ENCODE measurements around the gene TRAF2.

TRAF2 gene

DNA sequence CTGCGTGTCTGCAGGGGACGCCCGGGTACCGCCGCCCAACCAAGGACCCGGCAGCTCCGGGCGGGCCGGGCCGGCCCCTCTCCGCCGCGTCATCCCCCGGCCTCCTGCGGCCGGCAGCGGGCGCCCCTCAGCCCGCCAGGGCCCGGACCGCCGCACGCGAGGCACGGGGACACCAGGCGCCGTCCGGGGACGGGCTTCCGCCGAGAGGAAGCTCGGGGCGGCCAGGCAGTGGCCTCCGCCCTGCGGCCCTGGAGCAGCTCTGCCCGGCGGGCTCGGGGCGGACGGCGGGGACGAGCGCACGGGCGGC is 57.8 kb downstream of the TRAF2 start:
- H3K4me3 ChIP-seq (ENCODE audit: low read depth in 1 of 2, low read length in 2 of 2), result peak overlapping the region; percentile 85 to 90
- H3K27ac ChIP-seq (ENCODE audit: low read depth, low read length), result peak overlapping the region; percentile 81
- peaks cover 28 to 41% of the 10 kb centered on the region in 2 donors for H3K36me3 ChIP-seq (ENCODE audit: control insufficient read depth in 1 of 2, insufficient read depth in 2 of 2, low read length in 2 of 2)
- peaks cover 9 to 31% of the 10 kb centered on the region in 2 donors for H3K4me1 ChIP-seq (ENCODE audit: control insufficient read depth in 1 of 2, insufficient read depth in 2 of 2, low read length in 2 of 2)
- no peaks in the 10 kb centered on the region for H3K9me3 ChIP-seq (ENCODE audit: control insufficient read depth in 1 of 2, low read length in 2 of 2)
- no peaks in the 10 kb centered on the region for H3K27me3 ChIP-seq (ENCODE audit: control insufficient read depth in 1 of 2, insufficient read depth in 2 of 2, low read length in 2 of 2)
- H3K9ac ChIP-seq (ENCODE audit: low read depth in 1 of 2, low read length in 2 of 2), result peak overlapping the region; percentile 82 to 88

GRCh38 chr9:136944519-136945332 is 58.4 kb downstream of the TRAF2 start, which contains the start of the genes C8G and FBXW5:
Gene C8G, plus strand, starts transcription at chr9:136945243. Its CDS starts 78 bp downstream, at chr9:136945321.
Gene FBXW5, minus strand, starts transcription at chr9:136944738. Its CDS starts 655 bp downstream, at chr9:136944083.
- peak within 1 kb of the TSS; percentile 85 to 90 for H3K4me3 ChIP-seq (ENCODE audit: low read depth in 1 of 2, low read length in 2 of 2)
- H3K27me3 ChIP-seq (ENCODE audit: control insufficient read depth in 1 of 2, insufficient read depth in 2 of 2, low read length in 2 of 2), result no peaks in the 10 kb centered on the region
- no peaks in the 10 kb centered on the region for H3K9me3 ChIP-seq (ENCODE audit: control insufficient read depth in 1 of 2, low read length in 2 of 2)
- H3K4me1 ChIP-seq (ENCODE audit: control insufficient read depth in 1 of 2, insufficient read depth in 2 of 2, low read length in 2 of 2), result peaks cover 9 to 32% of the 10 kb centered on the region in 2 donors
- H3K36me3 ChIP-seq (ENCODE audit: control insufficient read depth in 1 of 2, insufficient read depth in 2 of 2, low read length in 2 of 2), result peaks cover 28 to 36% of the 10 kb centered on the region in 2 donors
- H3K27ac ChIP-seq (ENCODE audit: low read depth, low read length), result peak within 1 kb of the TSS; percentile 81
- peak within 1 kb of the TSS; percentile 82 to 88 for H3K9ac ChIP-seq (ENCODE audit: low read depth in 1 of 2, low read length in 2 of 2)

- peak overlapping the region; percentile 3 to 48 for H3K4me3 ChIP-seq (ENCODE audit: low read depth in 1 of 2, low read length in 2 of 2)
- H3K4me1 ChIP-seq (ENCODE audit: control insufficient read depth in 1 of 2, insufficient read depth in 2 of 2, low read length in 2 of 2), result peaks cover 12 to 34% of the 10 kb centered on the region in 2 donors
- no peaks in the 10 kb centered on the region for H3K9me3 ChIP-seq (ENCODE audit: control insufficient read depth in 1 of 2, low read length in 2 of 2)
- no peaks in the 10 kb centered on the region for H3K27me3 ChIP-seq (ENCODE audit: control insufficient read depth in 1 of 2, insufficient read depth in 2 of 2, low read length in 2 of 2)
- H3K27ac ChIP-seq (ENCODE audit: low read depth, low read length), result peak overlapping the region; percentile 18
- peaks cover 21 to 27% of the 10 kb centered on the region in 2 donors for H3K36me3 ChIP-seq (ENCODE audit: control insufficient read depth in 1 of 2, insufficient read depth in 2 of 2, low read length in 2 of 2)
- peak overlapping the region in 1 of 2 donors; percentile 27 for H3K9ac ChIP-seq (ENCODE audit: low read depth in 1 of 2, low read length in 2 of 2)
Measured at GRCh38 chr9:136945333-136946227, 59.3 kb downstream of the TRAF2 start.

- Histone ChIP-seq H3K36me3 (ENCODE audit: control insufficient read depth in 1 of 2, insufficient read depth in 2 of 2, low read length in 2 of 2) (peaks cover 12 to 19% of the 10 kb centered on the region in 2 donors), H3K9ac (ENCODE audit: low read depth in 1 of 2, low read length in 2 of 2) (no peak overlapping the region), H3K4me3 (ENCODE audit: low read depth in 1 of 2, low read length in 2 of 2) (no peak overlapping the region), H3K4me1 (ENCODE audit: control insufficient read depth in 1 of 2, insufficient read depth in 2 of 2, low read length in 2 of 2) (peaks cover 16 to 36% of the 10 kb centered on the region in 2 donors), H3K27me3 (ENCODE audit: control insufficient read depth in 1 of 2, insufficient read depth in 2 of 2, low read length in 2 of 2) (no peaks in the 10 kb centered on the region), H3K9me3 (ENCODE audit: control insufficient read depth in 1 of 2, low read length in 2 of 2) (no peaks in the 10 kb centered on the region), H3K27ac (ENCODE audit: low read depth, low read length) (no peak overlapping the region)
Measured at GRCh38 chr9:136946228-136947027, 60.1 kb downstream of the TRAF2 start.

DNA sequence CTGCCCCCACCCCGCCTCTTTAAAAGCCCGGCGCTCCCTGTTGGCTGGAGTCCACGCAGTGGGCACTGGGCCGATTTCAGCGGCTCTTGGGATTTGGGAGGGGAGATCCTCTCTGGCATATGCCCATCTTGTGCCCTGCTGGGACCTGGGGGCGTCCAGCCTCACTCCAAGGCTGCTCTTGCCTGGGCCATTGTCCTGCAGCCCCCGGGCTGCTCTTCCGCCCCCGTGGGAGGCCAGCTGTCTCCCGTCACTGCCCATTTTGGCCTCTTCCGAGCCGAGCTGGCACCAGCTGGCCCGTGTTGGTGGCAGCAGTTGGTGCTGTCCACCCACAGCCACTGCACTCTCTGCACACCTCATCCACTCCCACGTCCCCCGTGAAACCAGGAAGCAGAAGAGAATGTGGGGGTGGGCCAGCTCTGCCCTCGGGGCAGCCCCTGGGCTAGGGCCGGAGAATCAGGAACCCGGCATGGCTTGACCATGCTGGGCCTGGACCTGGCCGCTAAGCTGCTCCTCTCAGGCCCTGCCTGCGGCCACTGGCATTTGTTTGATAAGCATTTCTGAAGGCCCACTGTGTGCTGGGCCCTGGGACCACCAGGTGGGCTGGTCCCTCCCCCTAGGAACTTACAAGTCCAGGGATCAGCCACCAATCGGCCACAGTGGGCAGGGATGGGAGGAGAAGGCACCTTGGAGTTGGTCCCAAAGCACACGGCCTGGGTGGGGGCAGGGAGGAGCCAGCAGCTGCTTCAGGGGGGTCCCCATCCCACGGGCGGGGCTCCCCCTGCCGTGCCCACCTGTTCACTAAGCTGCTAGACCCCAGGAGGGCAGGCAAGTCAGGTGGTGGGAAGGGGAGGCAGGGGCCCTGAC is 60.9 kb downstream of the TRAF2 start:
- Histone ChIP-seq H3K4me3 (ENCODE audit: low read depth in 1 of 2, low read length in 2 of 2) (no peak overlapping the region), H3K9me3 (ENCODE audit: control insufficient read depth in 1 of 2, low read length in 2 of 2) (no peaks in the 10 kb centered on the region), H3K36me3 (ENCODE audit: control insufficient read depth in 1 of 2, insufficient read depth in 2 of 2, low read length in 2 of 2) (peaks cover 5 to 10% of the 10 kb centered on the region in 2 donors), H3K27ac (ENCODE audit: low read depth, low read length) (no peak overlapping the region), H3K27me3 (ENCODE audit: control insufficient read depth in 1 of 2, insufficient read depth in 2 of 2, low read length in 2 of 2) (no peaks in the 10 kb centered on the region), H3K4me1 (ENCODE audit: control insufficient read depth in 1 of 2, insufficient read depth in 2 of 2, low read length in 2 of 2) (peaks cover 16 to 36% of the 10 kb centered on the region in 2 donors), H3K9ac (ENCODE audit: low read depth in 1 of 2, low read length in 2 of 2) (no peak overlapping the region)

GRCh38 chr9:136947955-136948510 is 61.7 kb downstream of the TRAF2 start:
- Histone ChIP-seq H3K4me1 (ENCODE audit: control insufficient read depth in 1 of 2, insufficient read depth in 2 of 2, low read length in 2 of 2) (peaks cover 16 to 30% of the 10 kb centered on the region in 2 donors), H3K9ac (ENCODE audit: low read depth in 1 of 2, low read length in 2 of 2) (no peak overlapping the region), H3K9me3 (ENCODE audit: control insufficient read depth in 1 of 2, low read length in 2 of 2) (no peaks in the 10 kb centered on the region), H3K36me3 (ENCODE audit: control insufficient read depth in 1 of 2, insufficient read depth in 2 of 2, low read length in 2 of 2) (peaks cover 0 to 3% of the 10 kb centered on the region in 2 donors), H3K27ac (ENCODE audit: low read depth, low read length) (no peak overlapping the region), H3K27me3 (ENCODE audit: control insufficient read depth in 1 of 2, insufficient read depth in 2 of 2, low read length in 2 of 2) (no peaks in the 10 kb centered on the region), H3K4me3 (ENCODE audit: low read depth in 1 of 2, low read length in 2 of 2) (no peak overlapping the region)

- Histone ChIP-seq H3K27me3 (ENCODE audit: control insufficient read depth in 1 of 2, insufficient read depth in 2 of 2, low read length in 2 of 2) (no peaks in the 10 kb centered on the region), H3K4me1 (ENCODE audit: control insufficient read depth in 1 of 2, insufficient read depth in 2 of 2, low read length in 2 of 2) (peaks cover 16 to 22% of the 10 kb centered on the region in 2 donors), H3K4me3 (ENCODE audit: low read depth in 1 of 2, low read length in 2 of 2) (peak overlapping the region; percentile 67 to 73), H3K27ac (ENCODE audit: low read depth, low read length) (peak overlapping the region; percentile 85), H3K9me3 (ENCODE audit: control insufficient read depth in 1 of 2, low read length in 2 of 2) (no peaks in the 10 kb centered on the region), H3K9ac (ENCODE audit: low read depth in 1 of 2, low read length in 2 of 2) (peak overlapping the region; percentile 69 to 70), H3K36me3 (ENCODE audit: control insufficient read depth in 1 of 2, insufficient read depth in 2 of 2, low read length in 2 of 2) (no peaks in the 10 kb centered on the region)
Measured at GRCh38 chr9:136949239-136949816, 63.0 kb downstream of the TRAF2 start.

DNA sequence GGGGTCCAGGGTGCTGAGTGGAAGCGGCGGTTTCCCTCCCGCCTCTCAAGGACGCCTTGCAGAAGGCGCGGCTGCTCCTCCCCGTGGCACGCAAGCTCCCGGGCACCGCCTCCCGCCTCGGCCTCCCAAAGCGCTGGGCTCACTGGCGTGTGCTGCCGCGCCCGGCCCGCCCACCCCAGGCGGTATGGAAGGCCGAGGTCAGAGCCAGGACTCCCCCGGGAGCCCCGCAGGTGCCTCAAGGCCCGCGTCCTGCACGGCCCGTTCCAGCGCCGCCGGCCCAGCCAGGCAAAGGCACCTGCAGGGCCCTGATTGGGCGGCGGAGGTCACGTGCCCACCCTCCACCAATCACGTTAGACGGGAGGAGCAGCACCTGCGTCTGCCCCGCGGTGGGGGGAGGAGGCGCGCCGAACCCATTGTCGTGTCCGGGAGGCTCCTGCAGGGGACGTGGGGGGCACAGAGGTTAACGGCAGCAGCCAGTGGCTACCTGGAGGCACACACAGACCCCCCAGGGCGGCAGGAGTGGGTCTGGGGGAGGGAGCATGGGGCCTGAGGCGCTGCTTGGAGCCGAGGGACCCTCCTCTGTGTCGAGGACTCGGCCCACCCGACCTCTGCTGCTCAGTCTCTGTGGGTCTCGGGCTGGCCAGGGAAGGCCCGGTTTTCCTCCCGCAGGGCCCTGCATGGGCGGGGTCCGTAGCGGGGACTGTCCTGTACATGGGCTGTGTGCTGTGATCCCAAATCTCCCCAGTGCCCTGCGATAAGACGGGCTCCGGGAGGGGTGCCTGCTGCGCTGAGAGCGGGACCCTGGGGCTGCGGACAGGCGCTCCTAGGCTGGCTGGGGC is 63.7 kb downstream of the TRAF2 start:
- Histone ChIP-seq H3K4me1 (ENCODE audit: control insufficient read depth in 1 of 2, insufficient read depth in 2 of 2, low read length in 2 of 2) (peaks cover 13 to 19% of the 10 kb centered on the region in 2 donors), H3K36me3 (ENCODE audit: control insufficient read depth in 1 of 2, insufficient read depth in 2 of 2, low read length in 2 of 2) (no peaks in the 10 kb centered on the region), H3K27ac (ENCODE audit: low read depth, low read length) (peak overlapping the region; percentile 85), H3K27me3 (ENCODE audit: control insufficient read depth in 1 of 2, insufficient read depth in 2 of 2, low read length in 2 of 2) (no peaks in the 10 kb centered on the region), H3K9ac (ENCODE audit: low read depth in 1 of 2, low read length in 2 of 2) (peak overlapping the region; percentile 73 to 94), H3K9me3 (ENCODE audit: control insufficient read depth in 1 of 2, low read length in 2 of 2) (no peaks in the 10 kb centered on the region), H3K4me3 (ENCODE audit: low read depth in 1 of 2, low read length in 2 of 2) (peak overlapping the region; percentile 67 to 73)

Measured in duodenal mucosa (tissue), 2 donors.